DMS 273 treated with DMSO at 0.1 percent for 48 hours (cell line): ENCODE results near the gene BUD31.
A peak's percentile ranks its signal among the peaks of the same experiment; 100 is the strongest.
"Not testable (repeated sequence)": the region's sequence is repeated elsewhere in the genome, so short reads cannot be mapped to it uniquely, and the experiment has no call there.

ENCODE experiments used
- DNase-seq: peaks from one replicate; lab custom pipeline; 2025; lab: John Stamatoyannopoulos, UW

BUD31 gene

DNA sequence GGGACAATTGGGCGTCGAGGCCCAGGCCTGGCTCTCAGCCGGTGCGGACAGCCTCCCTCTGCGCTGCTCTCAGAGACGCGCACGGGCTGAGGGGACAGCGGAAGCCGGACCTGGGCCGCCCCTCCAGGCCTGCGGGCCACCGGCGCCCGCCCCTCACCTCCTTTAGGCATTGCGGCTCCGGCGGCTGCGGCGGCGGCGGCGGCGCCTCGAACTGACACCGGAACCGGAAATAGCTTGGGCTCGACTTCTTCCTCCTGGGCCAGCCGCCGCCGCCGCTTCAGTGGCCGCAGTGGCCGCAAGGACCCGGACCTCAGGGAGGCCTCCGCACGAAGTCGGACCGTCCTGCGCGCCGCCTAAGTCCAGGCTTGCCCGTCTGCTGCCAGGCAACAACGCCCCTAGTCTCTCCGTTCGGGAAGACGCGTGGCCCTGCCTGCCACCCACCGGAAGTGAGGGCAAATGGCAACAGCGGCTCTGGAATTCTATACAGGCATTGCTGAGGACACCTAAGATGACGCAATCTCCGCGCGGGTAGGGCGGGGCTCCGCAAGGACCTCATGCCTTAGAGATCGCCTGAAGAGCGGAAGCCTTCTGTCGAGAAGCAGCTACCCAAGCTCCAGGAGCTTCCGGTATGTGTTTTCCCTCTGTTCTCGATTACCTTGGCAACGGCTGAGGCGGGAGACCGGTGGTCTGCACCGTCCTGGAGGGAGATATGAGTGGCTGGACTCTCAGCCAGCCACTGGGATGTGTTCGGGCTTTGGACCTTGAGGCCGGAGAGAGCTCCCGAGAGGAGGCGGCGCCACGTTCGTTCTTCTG lies at the start of gene BUD31, which contains the start of gene PDAP1:
BUD31 (plus strand) TSS at position 591 of the 813 bp plus-strand sequence. CDS start 2,124 bp downstream, outside the sequence.
PDAP1 (minus strand) TSS at position 219 of the 813 bp plus-strand sequence; CDS start at position 170, 49 bp downstream.
- DNase-seq: peak; percentile 90

DNA sequence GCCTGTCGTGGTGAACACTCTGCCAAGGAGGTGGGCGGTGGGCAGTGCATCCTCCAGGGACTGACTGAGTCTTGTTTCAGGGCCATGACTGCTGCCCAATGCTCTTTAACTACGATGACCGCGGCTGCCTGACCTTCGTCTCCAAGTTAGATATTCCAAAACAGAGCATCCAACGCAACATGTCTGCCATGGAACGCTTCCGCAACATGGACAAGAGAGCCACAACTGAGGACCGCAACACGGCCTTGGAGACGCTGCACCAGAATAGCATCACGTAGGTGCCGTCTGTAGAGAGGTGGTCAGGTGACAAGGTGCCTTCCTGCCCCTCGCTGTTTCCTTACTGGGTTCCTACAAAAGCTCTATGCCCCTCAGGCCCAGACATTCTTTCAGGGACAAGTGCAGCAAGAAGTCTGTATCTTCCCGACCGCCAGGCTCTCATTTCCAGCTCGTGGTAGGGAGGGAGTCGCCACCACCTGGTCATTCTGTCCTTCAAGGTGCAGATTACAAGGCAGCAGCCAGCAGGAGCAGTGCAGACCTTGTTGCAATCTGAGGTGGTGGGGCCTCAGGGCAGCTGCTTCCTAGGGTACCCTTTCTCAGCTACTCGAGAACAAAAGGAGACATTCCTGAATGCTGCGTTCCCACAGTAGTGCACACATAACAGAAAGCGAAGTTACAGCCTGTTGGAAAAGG lies 49.2 kb upstream of the BUD31 start:
- no peak for DNase-seq

DNA sequence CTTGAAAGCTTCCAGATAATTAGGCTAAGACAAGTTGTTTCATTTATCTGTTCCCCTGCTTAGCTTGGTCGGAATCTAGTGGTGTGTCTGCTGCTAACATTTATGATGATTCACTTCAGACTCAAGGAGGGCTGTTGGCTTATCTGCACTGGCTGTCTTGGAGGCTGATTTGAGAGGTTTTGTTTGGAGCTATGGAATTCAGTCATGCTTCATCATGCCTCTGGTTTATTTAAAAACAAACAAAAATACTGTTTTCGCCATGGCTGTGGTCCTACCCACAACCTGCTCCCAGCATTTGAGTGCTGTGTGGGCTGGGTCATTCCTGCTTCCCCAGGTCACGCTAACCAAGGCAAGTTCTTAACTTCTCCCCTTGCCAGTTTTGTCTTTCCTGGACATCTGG lies 46.0 kb upstream of the BUD31 start:
- no peak for DNase-seq

DNA sequence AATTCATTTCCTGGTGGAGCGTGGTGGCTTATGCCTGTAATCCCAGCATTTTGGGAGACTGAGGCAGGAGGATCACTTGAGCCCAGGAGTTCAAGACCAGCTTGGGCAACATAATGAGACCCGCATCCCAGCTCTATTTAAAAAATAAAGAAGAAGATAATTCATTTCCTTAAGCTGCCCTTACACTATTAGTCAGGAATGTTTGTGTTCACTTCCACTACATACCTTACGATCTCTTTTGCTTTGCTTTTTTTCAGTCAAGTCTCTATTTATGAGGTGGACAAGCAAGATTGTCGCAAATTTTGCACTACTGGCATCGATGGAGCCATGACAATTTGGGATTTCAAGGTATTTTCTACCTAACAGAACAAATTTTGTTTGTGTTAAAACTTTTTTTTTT lies 45.5 kb upstream of the BUD31 start:
- DNase-seq: no peak

DNA sequence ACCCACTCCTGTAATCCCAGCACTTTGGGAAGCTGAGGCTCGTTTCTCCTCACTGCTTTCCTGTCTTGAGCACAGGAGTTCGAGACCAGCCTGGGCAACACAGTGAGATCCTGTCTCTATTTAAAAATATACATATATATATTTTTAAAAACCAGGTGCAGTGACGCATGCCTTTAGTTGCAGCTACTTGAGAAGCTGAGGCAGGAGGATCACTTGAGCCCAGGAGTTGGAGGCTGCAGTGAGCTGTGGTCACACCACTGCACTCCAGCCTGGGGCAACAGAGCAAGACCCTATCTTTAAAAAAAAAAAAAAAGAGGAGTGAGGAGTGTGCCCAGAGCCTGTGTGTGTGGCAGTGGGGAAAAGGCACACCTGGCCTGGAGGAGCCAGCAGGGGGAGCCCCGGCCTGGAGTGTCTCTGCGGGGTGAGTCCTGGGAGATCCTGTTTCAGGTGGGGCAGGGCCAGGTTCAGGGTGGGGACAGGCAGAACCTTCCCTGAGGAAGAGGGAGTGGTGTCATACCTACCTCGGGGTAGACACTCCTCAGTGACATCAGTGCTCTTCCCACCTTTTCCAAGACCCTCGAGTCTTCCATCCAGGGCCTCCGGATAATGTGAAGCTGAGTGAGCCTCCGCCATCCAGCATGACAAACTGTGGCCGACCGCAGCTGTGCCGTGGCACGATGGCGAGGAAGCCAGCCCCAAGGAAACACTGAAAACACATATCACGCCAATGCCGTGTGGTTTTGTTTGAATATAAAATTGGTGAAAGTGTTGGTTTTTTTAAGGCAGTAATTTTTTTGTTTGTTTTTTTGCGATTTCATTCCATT lies 43.2 kb upstream of the BUD31 start:
- DNase-seq: no peak

DNA sequence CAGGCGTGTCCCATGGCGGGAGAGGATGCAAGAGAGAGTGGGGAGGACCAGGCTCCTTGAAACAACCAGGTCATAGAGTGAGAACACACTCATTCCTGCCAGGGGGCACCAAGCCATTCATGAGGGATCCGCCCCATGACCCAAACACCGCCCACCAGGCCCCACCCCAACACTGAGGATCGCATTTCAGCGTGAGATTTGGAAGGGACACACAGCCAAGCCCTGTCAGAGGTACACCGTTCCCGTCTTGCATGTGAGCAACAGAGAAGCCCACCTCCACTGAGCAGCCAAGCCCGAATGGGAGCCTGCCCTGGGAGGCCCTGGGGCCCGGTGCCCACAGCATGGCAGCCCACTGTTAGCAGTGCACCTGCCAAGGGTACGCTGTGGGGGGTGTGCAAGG lies 42.1 kb upstream of the BUD31 start:
- DNase-seq: no peak

DNA sequence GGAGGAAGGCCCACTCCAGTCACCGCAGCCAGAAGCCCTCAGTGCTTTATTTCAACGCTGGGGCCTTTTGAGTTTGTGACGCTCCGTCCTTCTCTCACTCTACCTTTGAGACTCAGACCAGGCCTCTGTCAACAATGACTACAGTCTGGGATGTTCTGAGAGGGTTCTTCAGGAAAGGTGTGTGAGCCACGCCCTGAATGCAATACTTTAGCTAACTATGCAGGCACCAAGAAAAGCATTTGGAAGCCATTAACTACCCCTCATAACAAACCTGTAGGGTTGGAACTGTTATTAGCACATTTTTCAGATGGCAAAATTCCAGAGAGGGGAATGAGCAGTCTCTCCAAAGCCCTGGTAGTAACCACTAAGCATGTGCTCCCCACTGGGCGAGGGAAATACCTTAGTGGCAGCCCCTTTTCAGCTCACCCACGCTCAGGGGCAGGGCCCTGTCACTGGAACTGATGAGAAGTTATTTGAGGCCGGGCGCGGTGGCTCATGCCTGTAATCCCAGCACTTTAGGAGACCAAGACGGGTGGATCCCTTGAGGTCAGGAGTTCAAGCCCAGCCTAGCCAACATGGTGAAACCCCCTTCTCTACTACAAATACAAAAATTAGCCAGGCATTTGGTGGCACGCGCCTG lies 39.9 kb upstream of the BUD31 start:
- no peak for DNase-seq

DNA sequence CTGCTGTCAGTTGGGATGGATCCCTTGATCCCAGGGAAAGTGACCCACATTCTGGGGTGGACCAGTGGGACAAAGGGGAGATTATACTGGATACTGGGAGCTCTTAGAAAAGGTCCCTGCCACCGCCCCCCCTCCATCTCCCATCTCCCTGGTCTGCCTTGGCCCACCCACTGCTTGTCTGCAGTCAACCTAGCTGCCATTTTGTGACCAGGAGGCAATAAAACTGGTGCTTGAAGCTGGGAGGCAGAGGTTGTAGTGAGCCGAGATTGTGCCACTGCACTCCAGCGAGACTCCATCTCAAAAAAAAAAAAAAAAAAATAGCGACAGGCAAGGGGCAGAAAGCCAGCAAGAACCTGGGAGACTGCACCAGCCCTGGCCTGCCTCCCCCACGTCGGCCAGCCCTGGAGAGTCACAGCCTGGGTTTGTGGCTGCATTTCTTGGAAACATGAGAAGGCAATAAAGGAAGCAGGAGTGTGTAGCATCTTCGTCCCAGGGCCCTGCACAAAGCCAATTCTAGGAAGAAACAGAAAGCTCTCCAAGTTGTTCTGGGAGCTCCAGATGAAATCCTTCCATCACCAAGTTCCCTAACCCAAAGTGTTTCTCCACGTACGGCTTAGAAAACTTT lies 38.9 kb upstream of the BUD31 start:
- no peak for DNase-seq

DNA sequence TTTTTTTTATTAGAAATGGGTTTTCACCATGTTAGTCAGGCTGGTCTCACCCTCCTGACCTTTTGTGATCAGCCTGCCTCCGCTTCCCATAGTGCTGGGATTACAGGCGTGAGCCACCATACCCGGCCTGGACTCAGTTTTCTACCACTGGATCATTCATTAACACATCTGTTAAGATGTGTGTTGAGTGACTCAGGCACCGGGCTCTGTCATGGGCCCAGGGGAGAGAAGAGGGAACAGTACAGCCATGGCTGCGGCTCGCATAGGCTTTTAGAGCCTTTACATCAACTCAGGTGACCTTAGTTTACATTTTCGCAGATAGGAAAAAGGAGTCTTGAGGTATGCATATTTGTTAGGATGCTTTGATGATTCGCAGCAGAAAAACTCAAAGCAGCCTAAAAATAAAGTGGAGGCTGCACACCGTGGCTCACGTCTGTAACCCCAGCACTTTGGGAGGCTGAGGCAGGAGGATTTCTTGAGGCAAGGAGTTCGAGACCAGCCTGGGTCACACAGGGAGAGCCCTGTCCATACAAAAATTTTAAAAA lies 37.3 kb upstream of the BUD31 start:
- no peak for DNase-seq

DNA sequence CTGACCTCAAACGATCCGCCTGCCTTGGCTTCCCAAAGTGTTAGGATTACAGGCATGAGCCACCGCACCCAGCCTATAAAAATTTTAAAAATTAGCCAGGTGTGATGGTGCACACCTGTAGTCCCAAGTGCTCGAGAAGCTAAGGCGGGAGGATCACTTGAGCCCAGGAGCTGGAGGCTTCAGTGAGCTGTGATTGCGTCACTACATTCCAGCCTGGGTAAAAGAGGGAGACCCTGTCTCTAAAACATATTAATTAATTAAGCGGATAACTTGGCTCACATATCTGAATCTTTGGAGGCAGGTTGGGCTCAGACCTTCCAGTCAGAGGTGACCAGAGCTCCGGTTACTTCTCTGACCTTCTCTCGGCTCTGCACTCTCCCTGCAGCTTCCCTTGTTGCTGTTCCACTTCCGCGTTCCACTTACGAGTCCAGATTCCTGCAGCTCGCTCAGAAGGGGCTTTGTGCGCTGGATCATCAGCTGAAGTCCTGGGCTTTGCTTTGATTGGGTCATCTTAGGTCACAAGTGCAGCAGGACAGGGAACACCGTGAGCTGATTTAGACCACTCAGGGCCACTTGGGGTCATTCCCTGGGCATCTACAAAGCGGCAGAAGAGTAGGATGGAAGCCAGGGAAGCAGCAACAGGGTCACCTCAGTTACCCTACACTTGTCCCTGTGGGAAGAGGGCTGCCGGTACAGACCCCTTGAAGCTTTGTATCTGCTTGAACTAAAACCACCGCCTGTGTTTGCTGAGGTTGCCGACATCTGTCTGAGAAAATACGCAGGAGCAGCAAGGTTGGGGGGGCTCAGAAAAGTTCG lies 36.3 kb upstream of the BUD31 start:
- no peak for DNase-seq

DNA sequence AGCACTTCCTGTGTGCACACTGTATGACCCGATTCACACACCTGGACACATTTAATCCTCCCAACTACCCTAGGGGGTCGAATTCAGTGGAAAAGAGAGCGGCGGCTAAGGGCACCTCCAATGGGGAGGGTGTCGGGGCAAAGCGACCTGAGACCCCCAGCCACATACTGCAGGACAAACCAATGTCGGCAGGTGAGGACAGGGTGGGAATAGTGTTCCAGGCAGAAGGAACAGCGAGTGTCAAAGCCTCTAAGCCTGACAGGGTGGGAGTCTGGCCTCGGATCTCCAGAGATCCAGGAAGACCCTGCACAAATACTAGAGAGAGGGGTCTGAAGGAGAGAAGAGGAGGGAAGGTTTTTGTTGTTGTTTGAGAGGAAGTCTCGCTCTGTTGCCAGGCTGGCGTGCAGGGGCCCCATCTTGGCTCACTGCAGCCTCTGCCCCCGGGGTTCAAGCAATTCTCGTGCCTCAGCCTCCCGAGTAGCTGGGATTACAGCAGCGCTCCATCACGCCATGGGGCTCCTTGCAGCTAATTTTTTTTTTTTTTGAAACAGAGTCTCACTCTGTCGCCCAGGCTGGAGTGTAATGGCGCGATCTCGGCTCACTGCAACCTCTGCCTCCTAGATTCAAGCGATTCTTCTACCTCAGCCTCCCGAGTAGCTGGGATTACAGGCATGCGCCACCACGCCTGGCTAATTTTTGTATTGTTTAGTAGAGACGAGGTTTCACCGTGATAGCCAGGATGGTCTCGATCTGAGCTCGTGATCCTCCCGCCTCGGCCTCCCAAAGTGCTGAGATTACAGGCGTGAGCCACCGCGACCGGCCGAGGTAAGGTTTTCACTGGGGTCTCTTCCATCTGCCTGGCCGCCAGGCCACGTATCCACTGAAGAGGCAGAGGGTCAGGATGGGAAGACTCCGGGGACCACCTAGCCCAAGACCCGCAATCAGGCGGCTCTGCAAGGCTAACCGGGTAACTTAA lies 35.4 kb upstream of the BUD31 start:
- no peak for DNase-seq

DNA sequence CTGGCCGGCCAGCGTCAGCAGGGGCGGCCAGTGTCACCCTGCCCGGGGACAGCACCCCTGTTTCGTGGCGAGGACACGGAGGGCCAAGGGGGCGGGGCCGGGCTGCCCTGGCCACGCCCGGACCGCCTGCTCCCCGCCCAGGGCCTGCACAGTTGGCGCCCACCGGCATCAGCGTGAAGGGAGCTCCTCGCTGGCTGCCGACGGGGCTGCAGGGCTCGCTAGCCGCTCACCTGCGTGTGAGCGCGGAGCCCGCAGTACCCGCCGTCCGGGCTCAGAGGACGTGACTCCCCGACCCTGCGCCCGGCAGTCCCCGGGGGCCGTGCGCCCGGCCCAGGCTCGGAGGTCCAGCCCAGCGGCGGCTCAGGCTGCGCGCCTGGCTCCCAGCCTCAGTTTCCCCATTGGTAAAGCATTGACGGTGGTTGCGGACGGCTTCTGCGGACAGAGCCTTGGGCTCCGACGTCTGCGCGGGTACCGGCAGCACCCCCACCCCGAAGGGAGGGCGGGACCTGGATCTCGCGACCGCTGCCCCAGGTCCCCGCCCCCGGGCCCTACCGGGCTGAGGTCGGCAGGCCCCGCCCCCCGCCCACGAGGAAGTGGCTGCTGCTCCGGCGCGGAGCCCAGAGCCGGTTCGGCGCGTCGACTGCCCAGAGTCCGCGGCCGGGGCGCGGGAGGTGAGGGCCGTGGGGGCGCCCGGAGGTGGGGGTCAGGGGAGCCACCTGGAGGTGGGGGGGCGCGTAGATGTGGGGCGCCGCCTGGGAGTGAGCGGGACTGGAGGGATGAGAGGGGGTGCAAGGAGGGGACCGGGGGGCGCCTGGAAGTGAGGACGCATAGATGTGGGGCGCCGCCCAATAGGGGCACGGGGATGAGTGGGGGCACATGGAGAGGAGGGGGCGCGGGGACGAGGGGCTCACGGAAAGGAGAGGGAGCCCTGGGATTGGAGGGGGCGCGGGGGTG lies 34.4 kb upstream of the BUD31 start, which contains the start of gene ARPC1B:
ARPC1B (plus strand) TSS at position 620 of the 954 bp plus-strand sequence. CDS start 10,985 bp downstream, outside the sequence.
- peak; percentile 44 for DNase-seq

DNA sequence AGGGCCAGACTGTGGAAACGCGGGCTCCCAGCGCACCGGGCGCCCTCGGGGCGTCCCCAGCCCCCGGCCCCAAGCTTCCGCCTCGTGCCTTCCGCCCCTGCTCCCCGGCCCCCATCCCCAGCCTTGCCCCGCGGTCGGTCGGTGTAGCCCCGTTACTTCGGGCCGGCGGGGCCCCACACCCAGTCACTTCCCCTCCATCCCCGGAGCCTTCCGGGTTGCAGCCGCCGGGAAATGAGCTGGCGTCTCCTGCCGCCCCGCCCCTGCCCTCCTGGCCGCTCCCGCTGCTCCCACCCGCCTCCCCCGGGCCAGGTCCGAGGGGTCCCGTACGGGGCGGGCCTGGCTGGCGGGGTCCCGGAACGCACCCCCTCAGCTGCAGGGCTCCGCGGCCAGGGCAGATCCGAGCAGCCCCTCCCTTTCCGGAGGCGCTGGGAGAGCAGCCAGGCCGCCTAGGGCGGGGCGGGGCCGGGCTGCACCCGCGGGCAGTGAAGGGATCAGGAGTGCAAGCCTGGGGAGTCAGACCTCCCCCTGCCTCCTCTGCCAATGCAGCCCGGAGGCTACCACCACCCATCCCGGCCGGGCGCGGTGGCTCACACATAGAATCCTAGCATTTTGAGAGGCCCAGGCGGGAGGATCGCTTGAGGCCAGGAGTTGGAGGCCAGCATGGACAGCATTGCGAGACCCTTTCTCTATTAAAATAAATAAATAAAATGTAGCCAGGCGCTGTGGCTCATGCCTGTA lies 33.5 kb upstream of the BUD31 start:
- no peak for DNase-seq

DNA sequence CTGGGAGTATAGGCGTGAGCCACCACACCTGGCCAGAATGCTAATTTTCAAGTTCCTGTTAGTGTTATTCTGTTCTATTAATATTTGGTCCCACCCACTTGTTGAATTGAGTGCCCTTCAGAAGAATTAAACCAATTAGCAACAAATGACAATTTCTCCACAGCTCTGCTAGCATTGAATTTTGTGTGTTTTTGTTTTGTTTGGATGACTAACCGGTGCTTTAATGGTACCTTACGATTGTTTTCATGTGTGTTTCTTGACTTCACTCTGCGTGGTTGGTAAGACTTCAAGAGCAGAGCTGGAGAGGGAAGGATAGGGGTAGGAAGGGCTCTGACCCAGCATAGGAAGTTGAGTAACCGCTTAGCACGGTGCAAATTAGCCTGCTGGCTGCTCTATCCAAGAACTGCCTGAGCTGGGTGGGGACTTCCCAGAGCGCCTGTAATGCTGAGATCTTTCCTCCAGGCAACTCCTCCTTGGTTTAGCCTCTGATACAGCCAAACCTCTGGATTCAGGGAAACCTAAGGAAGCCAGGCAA lies 29.7 kb upstream of the BUD31 start:
- DNase-seq: no peak

DNA sequence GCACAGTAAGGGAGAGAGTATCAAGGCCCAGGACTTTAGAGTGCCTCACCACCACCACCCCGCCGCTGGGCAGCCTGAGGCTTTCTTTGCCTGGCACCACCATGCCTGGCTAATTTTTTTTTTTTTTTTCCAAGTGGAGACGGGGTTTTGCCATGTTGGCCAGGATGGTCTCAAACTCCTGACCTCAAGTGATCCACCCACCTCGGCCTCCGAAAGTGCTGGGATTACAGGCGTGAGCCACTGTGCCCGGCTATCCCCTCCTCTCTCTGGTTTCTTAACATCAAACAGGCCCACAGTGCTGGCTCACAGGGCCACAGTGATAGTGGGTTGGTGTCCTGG lies 29.1 kb upstream of the BUD31 start:
- DNase-seq: not testable (repeated sequence)

DNA sequence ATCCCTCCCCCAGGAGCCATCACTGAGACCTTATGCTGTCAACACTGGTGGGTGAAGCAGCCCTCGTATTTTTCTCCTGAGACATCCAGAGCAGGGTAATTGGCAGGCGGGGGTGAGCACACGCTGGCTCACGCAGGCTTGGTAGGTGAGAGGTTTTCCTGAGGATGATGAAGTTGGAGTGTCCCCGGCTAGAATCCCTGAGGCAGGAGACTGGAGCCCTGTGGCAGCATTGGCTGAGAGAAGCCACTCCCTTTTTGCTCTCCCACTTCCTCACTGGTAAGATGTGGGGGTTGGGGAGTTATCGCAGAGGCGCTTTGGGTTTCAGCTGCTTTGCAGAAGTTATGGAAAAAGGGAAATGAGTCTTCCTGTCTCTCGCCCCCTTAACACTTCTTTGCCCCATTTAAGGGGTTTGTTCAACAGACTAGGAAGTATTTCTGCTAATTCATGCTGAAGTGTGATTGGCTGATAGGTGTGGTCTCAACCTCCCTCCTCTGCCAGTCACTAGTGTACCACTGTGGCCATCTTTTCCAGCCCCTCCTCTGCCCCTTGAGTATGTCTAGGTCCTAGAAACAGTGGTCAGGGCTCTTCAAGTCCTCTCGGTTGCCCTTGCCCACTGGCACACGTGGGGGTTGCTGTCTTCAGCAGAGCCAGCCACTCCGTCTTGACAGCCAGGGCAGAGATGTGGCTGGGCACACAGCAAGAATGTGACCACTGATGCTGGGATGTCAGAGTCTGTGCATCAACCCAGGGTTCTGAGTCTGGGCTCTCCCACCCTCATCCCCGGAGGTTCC lies 28.5 kb upstream of the BUD31 start:
- DNase-seq: no peak
